Measurements from ENCODE around the gene DAB2IP. TPM values are rescaled to one million over a fixed set of nuclear protein-coding genes. Genes with fewer than 3 reads are reported as not detected.

Gene DAB2IP
- total RNA-seq = 11.7 and 32.5 TPM in 2 replicates

GRCh38 chr9:121651295-121652020 lies at the start of gene DAB2IP:
Gene DAB2IP, plus strand, starts transcription at chr9:121651634. Its CDS starts 142 bp downstream, at chr9:121651776.

Other genes starting within 250 kb of the DAB2IP start
- gene GGTA1, start 151.8 kb upstream of the DAB2IP start, total RNA-seq = 0.09 and 0.82 TPM in 2 replicates